Stimulated activated effector memory CD8-positive, alpha-beta T cell treated with anti-CD3 and anti-CD28 coated beads, Interleukin-12 subunit alpha, Interleukin-12 subunit beta, amount 100 ng/mL, for 72 hours (primary cell): ENCODE data around the gene MAPK14.
"Not testable (repeated sequence)": the region's sequence is repeated elsewhere in the genome, so short reads cannot be mapped to it uniquely, and the experiment has no call there.

Experiments used
- ATAC-seq: fragments of 150-1000 bp; cut with Tn5 transposase; 2 replicates; pipeline ENCODE4 v1.10.0; 2021
- DNase-seq, 2 donors: peaks; one replicate each; pipeline ENCODE4 v3.0.0; 2021 to 2022; ENCODE audit warnings: low spot score in 2 of 2
- H3K27ac Mint-ChIP-seq: one replicate; pipeline ENCODE4 v1.8.0; 2022; ENCODE audit warnings: mild to moderate bottlenecking, mixed read lengths
- H3K36me3 Mint-ChIP-seq: one replicate; pipeline ENCODE4 v1.8.0; 2022; ENCODE audit warnings: mild to moderate bottlenecking, mixed read lengths
- H3K4me1 Mint-ChIP-seq: one replicate; pipeline ENCODE4 v1.8.0; 2022; ENCODE audit warnings: mixed read lengths
- H3K4me3 Mint-ChIP-seq: one replicate; pipeline ENCODE4 v1.8.0; 2022; ENCODE audit warnings: mild to moderate bottlenecking, mixed read lengths
- H3K9me3 Mint-ChIP-seq: one replicate; pipeline ENCODE4 v1.8.0; 2022; ENCODE audit warnings: mixed read lengths

The MAPK14 gene

DNA sequence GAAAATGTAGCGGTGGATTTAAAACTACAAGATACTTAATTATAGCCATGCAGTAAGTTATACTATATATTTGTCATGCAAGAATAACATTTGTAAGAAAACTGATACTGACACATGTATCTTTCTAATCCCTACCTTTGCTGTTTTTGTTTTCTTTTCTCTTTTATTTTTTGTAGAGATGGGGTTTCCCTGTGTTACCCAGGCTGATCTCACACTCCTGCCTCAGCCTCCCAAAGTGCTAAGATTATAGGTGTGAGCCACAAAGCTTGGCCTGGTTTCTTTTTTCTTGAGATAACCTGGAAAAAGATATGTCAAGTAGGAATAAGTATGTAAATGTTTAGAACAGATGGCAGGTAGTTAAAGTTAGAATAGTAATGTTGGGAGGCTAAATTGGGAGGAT is 44.1 kb downstream of the MAPK14 start:
- ATAC-seq (no peak), DNase-seq (no peak)
- H3K36me3 Mint-ChIP-seq: peaks cover 40% of the 10 kb centered on the region
- peaks cover 37% of the 10 kb centered on the region for H3K4me1 Mint-ChIP-seq
- H3K4me3 Mint-ChIP-seq: no peak overlapping the region
- H3K9me3 Mint-ChIP-seq: no peaks in the 10 kb centered on the region
- H3K27ac Mint-ChIP-seq: peak overlapping the region; percentile 66

DNA sequence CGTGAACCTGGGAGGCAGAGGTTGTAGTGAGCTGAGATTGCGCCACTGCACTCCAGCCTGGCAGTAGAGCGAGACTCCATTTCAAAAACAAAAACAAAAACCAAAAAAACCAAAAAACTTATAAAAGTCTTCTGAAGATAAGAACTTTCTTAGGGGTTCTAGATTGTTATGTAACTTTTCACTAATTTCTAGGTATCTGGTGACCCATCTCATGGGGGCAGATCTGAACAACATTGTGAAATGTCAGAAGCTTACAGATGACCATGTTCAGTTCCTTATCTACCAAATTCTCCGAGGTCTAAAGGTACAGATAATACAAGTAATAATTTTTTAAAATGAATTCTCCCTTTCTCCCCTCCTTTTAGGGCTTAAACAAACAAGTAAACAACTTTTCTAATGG is 45.1 kb downstream of the MAPK14 start:
- Mint-ChIP-seq H3K27ac (no peak overlapping the region), H3K9me3 (no peaks in the 10 kb centered on the region), H3K4me1 (peaks cover 30% of the 10 kb centered on the region), H3K36me3 (peaks cover 50% of the 10 kb centered on the region), H3K4me3 (no peak overlapping the region)
- DNase-seq: no peak
- ATAC-seq: no peak

DNA sequence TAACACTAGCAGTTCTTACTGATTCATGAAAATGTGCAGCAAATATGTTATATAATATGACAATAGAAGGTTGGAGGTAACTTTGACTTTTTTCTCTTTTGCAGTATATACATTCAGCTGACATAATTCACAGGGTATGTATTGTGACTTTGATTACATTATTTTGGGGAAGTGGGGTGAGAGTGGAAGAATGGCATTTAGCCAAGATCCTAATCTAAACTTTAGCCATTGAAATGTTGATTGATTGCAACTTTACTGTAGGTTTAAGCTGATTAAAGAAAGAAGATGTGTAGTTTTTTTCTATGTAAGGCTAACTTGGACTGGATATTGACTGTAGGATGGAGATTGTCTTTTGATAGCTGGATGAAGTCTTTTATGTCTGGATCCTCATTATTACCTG is 46.0 kb downstream of the MAPK14 start:
- DNase-seq (no peak), ATAC-seq (no peak)
- H3K27ac Mint-ChIP-seq: no peak overlapping the region
- peaks cover 58% of the 10 kb centered on the region for H3K36me3 Mint-ChIP-seq
- H3K4me3 Mint-ChIP-seq: no peak overlapping the region
- H3K4me1 Mint-ChIP-seq: peaks cover 20% of the 10 kb centered on the region
- no peaks in the 10 kb centered on the region for H3K9me3 Mint-ChIP-seq

DNA sequence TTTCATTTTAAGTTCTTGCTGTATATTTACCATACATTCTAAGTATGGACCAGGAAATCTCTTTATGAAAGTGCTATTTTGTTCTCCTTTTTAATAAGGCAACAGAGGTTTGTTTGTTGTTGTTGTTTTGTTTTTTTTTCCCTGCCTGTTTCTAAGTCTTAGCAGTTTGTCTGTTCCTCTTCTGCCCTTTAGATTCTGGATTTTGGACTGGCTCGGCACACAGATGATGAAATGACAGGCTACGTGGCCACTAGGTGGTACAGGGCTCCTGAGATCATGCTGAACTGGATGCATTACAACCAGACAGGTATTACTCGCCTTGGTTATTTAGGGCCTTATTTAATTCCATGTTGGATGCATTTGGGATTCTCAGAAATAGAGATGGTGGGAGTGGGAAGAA is 48.0 kb downstream of the MAPK14 start:
- DNase-seq (no peak), ATAC-seq (no peak)
- H3K4me3 Mint-ChIP-seq: no peak overlapping the region
- H3K36me3 Mint-ChIP-seq: peaks cover 78% of the 10 kb centered on the region
- no peaks in the 10 kb centered on the region for H3K9me3 Mint-ChIP-seq
- H3K27ac Mint-ChIP-seq: peak overlapping the region; percentile 76
- H3K4me1 Mint-ChIP-seq: peaks cover 17% of the 10 kb centered on the region

DNA sequence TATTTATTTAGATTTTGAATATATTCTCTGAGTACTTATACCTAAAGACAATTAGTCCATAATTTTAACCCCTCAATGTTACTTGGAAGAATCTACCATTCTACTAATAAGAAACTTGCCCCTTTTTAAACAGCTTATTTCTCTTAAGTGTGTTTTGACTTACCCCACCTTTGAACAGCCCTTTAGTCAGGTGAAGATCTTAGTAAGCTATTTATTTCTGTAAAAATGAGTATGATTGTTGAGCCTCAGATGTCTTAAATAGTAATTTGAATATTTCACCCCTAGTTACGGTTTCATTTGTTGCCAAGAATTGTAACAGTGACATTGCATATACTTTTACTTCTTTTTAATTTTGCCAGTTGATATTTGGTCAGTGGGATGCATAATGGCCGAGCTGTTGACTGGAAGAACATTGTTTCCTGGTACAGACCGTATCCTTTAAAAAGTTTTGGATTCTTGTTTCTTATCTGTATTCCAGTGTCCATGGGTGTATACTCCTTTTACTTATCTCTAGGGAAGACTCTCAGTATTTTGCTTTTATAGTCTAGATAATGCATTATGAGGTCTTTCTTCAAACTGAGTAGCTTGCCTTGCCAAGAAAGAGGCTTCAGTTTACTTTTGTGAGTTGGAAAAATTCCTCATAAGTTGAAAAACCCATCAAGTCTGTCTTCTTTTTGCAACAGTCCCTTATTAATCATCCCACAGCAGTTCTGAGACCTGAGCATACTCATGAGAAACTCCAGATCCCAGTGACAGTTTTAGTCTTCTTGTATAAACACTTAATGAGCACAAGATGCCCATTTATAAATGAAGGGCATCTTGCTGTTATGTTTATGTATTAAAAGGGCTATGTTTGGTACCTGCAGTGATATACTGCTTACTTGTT is 48.8 kb downstream of the MAPK14 start:
- DNase-seq (no peak), ATAC-seq (peak; percentile 45)
- H3K4me3 Mint-ChIP-seq: no peak overlapping the region
- peaks cover 20% of the 10 kb centered on the region for H3K4me1 Mint-ChIP-seq
- H3K9me3 Mint-ChIP-seq: no peaks in the 10 kb centered on the region
- peak overlapping the region; percentile 76 for H3K27ac Mint-ChIP-seq
- H3K36me3 Mint-ChIP-seq: peaks cover 86% of the 10 kb centered on the region

DNA sequence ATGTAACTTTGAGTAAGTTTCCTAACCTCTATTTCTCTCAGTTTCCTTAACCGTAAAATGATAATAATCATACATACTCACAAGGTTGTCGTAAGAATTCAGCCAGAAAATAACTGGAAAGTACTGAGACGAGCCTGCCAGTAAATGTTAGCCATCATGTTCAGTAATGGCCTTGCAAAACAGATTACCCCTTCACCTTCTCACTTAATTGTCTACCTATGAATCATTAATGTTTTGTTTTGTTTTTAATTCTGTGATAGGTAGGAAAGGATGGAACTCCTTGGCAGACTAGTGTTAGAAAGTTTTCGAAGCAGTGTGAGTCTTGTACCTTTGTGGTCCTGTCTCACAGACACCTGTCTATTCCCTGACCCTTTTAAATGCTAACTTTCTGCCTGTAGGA is 50.6 kb downstream of the MAPK14 start:
- DNase-seq (no peak), ATAC-seq (no peak)
- H3K4me3 Mint-ChIP-seq: no peak overlapping the region
- peaks cover 13% of the 10 kb centered on the region for H3K4me1 Mint-ChIP-seq
- peak overlapping the region; percentile 39 for H3K27ac Mint-ChIP-seq
- H3K36me3 Mint-ChIP-seq: peaks cover 94% of the 10 kb centered on the region
- H3K9me3 Mint-ChIP-seq: no peaks in the 10 kb centered on the region

DNA sequence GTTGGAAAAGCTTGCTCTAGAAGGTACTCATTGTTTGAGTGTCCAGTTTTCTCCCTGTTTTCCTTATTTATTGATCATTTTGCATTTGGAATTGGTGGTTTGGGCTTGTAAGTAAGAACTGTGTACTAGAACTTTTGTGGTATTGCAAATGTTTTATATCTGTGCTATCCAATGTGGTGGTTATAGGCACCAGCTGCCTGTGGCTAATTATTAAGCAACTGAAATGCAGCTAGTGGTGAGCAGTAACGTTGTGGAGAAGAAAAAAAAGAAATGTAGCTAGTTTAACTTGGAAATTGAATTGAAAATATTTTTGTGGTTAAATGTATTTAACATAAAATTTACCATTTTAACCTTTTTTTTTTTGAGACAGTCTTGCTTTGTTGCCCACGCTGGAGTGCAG is 52.0 kb downstream of the MAPK14 start:
- H3K27ac Mint-ChIP-seq: no peak overlapping the region
- H3K9me3 Mint-ChIP-seq: no peaks in the 10 kb centered on the region
- no peak for ATAC-seq
- H3K36me3 Mint-ChIP-seq: peaks cover 95% of the 10 kb centered on the region
- no peak for DNase-seq
- no peak overlapping the region for H3K4me3 Mint-ChIP-seq
- peaks cover 13% of the 10 kb centered on the region for H3K4me1 Mint-ChIP-seq

DNA sequence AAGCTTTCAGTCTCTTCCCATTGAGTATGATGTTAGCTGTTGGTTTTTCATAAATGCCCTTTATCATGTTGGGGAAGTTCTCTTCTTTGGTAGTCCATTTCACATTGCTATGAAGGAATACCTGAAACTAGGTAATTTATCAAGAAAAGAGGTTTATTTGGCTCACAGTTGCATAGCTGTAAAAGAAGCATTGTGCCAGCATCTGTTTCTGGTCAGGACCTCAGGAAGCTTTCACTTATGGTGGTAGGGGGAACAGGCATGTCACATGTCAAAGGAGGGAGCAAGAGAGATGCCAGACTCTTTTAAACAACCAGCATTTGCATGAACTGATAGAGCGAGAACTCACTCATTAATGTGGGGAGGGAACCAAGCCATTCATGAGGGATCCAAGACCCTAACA is 54.7 kb downstream of the MAPK14 start:
- Mint-ChIP-seq H3K27ac (no peak overlapping the region), H3K9me3 (no peaks in the 10 kb centered on the region), H3K4me1 (peaks cover 8% of the 10 kb centered on the region), H3K36me3 (peaks cover 84% of the 10 kb centered on the region), H3K4me3 (no peak overlapping the region)
- no peak for ATAC-seq
- DNase-seq: no peak

DNA sequence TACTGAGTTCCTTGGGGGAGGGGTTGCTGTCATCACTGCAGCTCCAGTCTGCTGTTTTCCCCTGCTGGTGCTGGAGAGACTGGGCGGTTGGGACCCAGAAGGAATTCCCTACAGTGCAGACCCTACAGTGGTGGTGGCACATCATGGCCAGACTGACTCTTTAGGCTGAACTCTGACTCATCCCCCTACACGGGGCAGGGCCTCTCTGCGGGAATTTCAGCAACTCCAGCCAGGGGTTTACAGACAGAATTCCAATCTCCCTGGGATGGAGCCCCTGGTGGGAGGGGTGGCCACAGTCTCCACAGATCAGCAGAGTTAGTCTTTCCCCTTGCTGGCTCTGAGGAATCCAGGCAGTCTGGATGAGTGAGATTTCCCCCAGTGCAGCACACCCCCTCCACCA is 55.8 kb downstream of the MAPK14 start:
- Mint-ChIP-seq H3K9me3 (no peaks in the 10 kb centered on the region), H3K4me3 (no peak overlapping the region), H3K4me1 (peaks cover 8% of the 10 kb centered on the region), H3K36me3 (peaks cover 74% of the 10 kb centered on the region), H3K27ac (no peak overlapping the region)
- no peak for ATAC-seq
- no peak for DNase-seq

DNA sequence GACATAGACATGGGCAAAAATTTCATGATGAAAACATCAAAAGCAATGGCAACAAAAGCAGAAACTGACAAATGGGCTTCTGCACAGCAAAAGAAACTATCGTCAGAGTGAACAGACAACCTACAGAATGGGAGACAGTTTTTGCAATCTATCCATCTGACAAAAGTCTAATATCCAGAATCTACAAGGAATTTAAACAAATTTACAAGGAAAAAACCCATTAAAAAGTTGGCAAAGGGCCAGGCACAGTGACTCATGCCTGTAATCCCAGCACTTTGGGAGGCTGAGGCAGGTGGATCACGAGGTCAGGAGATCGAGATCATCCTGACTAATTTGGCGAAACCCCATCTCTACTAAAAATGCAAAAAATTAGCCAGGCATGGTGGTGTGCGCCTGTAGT is 60.6 kb downstream of the MAPK14 start:
- peaks cover 53% of the 10 kb centered on the region for H3K36me3 Mint-ChIP-seq
- not testable (repeated sequence) for H3K4me3 Mint-ChIP-seq, ATAC-seq, H3K9me3 Mint-ChIP-seq, DNase-seq, H3K27ac Mint-ChIP-seq, H3K4me1 Mint-ChIP-seq

DNA sequence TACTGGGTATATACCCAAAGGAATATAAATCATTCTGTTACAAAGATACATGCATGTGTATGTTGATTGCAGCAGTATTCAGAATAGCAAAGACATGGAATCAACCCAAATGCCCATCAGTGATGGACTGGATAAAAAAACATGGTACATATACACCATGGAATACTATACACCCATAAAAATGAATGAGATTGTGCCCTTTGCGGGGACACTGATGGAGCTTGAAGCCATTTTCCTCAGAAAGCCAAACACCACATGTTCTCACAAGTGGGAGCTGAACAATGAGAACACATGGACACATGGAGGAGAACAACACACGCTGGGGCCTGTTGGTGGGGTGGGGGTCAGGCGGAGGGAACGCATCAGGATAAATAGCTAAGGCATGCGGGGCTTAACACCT is 61.4 kb downstream of the MAPK14 start:
- no peaks in the 10 kb centered on the region for H3K9me3 Mint-ChIP-seq
- no peak overlapping the region for H3K4me3 Mint-ChIP-seq
- no peaks in the 10 kb centered on the region for H3K4me1 Mint-ChIP-seq
- ATAC-seq (no peak), DNase-seq (no peak)
- peaks cover 46% of the 10 kb centered on the region for H3K36me3 Mint-ChIP-seq
- H3K27ac Mint-ChIP-seq: no peak overlapping the region

DNA sequence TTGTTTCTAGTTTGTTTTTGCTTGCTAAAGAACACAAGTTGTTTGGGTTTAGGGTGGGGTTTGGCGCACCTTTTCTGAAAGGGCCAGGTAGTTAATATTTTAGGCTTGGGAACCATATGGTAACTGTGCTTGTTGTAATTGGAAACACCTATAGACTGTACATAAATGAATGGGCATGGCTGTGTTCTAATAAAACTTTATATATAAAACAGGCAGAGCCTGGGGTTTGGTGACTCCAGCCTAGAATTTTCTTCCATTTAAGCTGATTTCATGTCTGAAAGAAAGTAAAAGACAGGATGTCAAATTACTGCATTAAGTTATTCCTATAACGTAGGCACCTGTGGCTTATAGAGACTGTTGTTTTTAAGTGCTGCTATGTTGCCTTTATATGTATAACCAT is 66.6 kb downstream of the MAPK14 start:
- peaks cover 40% of the 10 kb centered on the region for H3K36me3 Mint-ChIP-seq
- ATAC-seq (no peak), DNase-seq (no peak)
- no peaks in the 10 kb centered on the region for H3K9me3 Mint-ChIP-seq
- H3K4me3 Mint-ChIP-seq: no peak overlapping the region
- peaks cover 24% of the 10 kb centered on the region for H3K4me1 Mint-ChIP-seq
- H3K27ac Mint-ChIP-seq: peak overlapping the region; percentile 23

DNA sequence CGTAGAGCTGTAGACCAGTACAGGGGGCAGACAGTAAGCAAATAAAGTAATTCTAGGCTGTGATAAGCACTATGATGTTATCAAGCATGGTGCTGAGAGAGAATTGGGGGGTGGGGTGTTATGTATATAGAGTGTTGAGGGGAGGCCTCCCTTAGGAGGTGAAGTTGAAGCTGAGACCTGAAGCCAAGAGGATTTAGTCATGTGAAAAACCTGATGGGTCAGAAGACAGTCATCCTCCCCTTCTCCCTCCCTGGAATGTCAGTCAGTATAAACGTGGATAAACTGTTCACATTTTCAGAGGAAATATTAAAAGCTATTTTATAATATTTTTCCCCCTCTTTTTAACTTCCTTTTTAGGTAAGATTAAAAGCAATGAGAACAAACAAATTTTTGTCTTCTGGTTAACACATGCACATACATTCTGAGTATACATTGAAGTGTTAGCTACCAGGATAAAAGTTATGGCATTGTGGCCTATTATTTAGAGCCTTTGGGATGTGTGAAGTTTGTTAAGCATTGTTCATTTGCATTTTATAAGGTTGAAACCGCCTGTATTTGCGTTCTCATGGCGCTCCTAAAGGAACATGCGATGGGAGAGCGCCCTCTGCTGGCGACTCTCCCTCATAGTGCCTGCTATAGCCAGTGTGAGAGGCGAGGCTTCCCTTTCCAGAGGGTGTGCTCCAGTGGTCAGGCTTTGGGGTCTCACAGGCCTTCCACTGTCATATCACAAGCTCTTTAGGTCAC is 67.3 kb downstream of the MAPK14 start:
- peak overlapping the region; percentile 23 for H3K27ac Mint-ChIP-seq
- no peak overlapping the region for H3K4me3 Mint-ChIP-seq
- ATAC-seq: peak; percentile 92
- H3K4me1 Mint-ChIP-seq: peaks cover 31% of the 10 kb centered on the region
- peaks cover 40% of the 10 kb centered on the region for H3K36me3 Mint-ChIP-seq
- peak; percentile 73 to 86 for DNase-seq
- no peaks in the 10 kb centered on the region for H3K9me3 Mint-ChIP-seq

DNA sequence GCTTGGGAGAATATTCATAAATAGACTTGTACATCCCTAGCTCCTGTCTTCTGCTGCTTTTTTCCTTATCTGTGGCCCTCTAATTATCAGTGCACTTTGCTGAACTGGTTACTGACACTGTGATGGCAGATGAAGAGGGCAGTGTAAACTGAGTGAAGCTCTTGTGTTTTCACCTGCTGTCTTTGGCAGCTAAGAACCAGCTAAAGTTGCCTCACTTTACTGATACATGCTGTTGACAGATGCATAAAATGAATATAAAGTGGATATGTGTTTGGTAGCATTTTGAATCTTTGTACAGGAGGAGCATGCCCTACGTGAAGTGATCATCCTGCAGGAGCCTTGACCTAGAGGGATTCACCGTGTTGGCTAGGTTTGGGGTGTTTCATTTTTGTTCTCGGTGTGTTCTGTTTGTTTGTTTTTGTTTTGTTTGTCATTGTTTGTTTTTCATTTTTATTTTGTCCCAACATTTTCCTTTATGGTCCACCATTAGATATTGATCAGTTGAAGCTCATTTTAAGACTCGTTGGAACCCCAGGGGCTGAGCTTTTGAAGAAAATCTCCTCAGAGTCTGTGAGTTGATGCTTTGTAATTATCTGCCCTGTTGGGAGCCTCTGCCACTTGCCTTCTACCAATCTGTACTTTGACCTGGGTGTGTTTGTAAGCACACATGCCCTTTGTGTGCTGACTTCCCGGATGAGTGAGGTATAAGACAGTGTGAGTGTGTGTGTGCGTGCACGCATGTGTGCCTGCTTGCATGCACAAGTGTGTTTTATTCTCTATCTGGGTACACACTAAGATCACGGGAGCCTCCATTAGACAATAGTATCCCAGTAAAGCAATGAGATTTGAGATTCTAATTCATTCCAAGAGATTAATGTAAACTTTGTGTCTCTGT is 68.1 kb downstream of the MAPK14 start:
- DNase-seq: no peak
- Mint-ChIP-seq H3K9me3 (no peaks in the 10 kb centered on the region), H3K4me1 (peaks cover 37% of the 10 kb centered on the region), H3K27ac (peak overlapping the region; percentile 23), H3K4me3 (no peak overlapping the region), H3K36me3 (peaks cover 32% of the 10 kb centered on the region)
- peak; percentile 17 for ATAC-seq

DNA sequence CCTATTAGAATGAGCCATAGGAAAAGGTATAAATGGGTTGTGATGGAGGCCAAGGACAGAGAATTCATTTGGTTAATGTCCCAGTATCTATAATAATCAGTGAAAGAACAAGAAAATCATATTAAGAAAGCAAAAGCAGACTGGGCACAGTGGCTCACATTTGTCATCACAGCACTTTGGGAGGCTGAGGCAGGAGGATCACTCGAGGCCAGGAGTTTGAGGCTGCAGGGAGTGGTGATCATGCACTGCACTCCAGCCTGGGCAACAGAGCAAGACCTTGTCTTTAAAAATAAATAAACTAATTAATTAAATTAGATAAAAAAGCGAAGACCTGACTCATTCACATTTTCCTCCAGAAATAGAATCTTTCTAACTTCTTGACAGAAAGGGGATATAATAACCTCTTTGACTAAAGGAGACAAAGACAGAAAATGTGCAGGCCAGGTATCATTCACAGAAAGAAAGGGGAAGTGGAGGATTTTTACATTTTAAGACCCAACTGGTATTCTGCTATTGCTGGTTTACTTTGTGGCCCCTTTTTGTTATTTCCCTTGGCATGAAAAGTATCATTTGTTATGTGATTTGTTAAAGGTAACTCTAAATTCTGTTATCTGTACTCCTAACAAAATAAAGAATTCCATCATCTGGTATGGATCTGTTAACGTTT is 70.8 kb downstream of the MAPK14 start:
- peaks cover 50% of the 10 kb centered on the region for H3K4me1 Mint-ChIP-seq
- no peak overlapping the region for H3K4me3 Mint-ChIP-seq
- peak overlapping the region; percentile 73 for H3K27ac Mint-ChIP-seq

More for the DNA sequence above, 70.8 kb downstream of the MAPK14 start:
- ATAC-seq (no peak), DNase-seq (no peak)
- Mint-ChIP-seq H3K9me3 (no peaks in the 10 kb centered on the region), H3K36me3 (peaks cover 26% of the 10 kb centered on the region)
